Fibroblast of gingiva (primary cell): Measurements from ENCODE around the gene N4BP2L1.
A peak's percentile ranks its signal among the peaks of the same experiment; 100 is the strongest.
"Not testable (repeated sequence)": the region's sequence is repeated elsewhere in the genome, so short reads cannot be mapped to it uniquely, and the experiment has no call there.

Experiments used
- DNase-seq: peaks from one replicate; pipeline ENCODE4 v3.0.0-alpha.2; 2011; ENCODE audit warnings: low read depth

Gene N4BP2L1

GRCh38 chr13:32390048-32390447, 37.9 kb downstream of the N4BP2L1 start:
- no peak for DNase-seq

- no peak for DNase-seq
These were observed 42.5 kb downstream of the N4BP2L1 start for GRCh38 chr13:32385410-32385809.

- no peak for DNase-seq
These were observed 43.2 kb downstream of the N4BP2L1 start for GRCh38 chr13:32384702-32385101.

GRCh38 chr13:32383836-32384618, 43.9 kb downstream of the N4BP2L1 start:
- DNase-seq, result no peak

- DNase-seq, result peak; percentile 24
These were observed 46.4 kb downstream of the N4BP2L1 start for GRCh38 chr13:32381539-32381938.

GRCh38 chr13:32378012-32378411, 49.9 kb downstream of the N4BP2L1 start:
- no peak for DNase-seq

GRCh38 chr13:32376642-32377415, 51.1 kb downstream of the N4BP2L1 start:
- no peak for DNase-seq

GRCh38 chr13:32370805-32371204, 57.1 kb downstream of the N4BP2L1 start:
- no peak for DNase-seq

- DNase-seq, result no peak
These were observed 65.4 kb downstream of the N4BP2L1 start for GRCh38 chr13:32362574-32362973.

- DNase-seq, result not testable (repeated sequence)
These were observed 72.0 kb downstream of the N4BP2L1 start for GRCh38 chr13:32355935-32356334.

GRCh38 chr13:32354040-32354439, 73.9 kb downstream of the N4BP2L1 start:
- no peak for DNase-seq

GRCh38 chr13:32350839-32351441, 77.0 kb downstream of the N4BP2L1 start:
- not testable (repeated sequence) for DNase-seq
